Measurements from ENCODE around the gene ASMT. TPM values are rescaled to one million over a fixed set of nuclear protein-coding genes. Genes with fewer than 3 reads are reported as not detected.

Gene ASMT
- total RNA-seq, 1 donor from 2014 or later, result not detected

DNA sequence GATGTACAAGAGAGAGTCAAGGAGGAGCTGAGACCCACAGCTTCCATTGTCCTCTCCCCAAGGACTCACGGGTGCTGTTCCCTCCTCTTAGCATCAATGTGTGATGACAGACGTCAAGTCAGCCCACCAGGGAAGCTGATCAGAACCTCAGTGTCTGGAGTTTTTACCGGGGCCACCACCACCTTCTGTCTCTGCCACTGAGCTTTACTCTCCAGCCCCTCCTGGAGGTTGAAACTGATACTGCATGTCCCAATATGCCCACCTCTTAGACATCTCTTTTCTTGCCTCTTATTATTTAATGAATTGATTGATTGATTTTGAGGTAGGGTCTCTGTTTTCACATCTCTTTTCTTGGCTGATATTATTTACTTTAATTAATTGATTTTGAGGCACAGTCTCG lies 33.7 kb upstream of the ASMT start:
- peak; percentile 77 for DNase-seq
- Mint-ChIP-seq H3K36me3 (ENCODE audit: unreplicated experiment) (no peaks in the 10 kb centered on the region), H3K27ac (ENCODE audit: unreplicated experiment) (no peak overlapping the region), H3K4me1 (ENCODE audit: low read depth, unreplicated experiment) (no peaks in the 10 kb centered on the region), H3K27me3 (ENCODE audit: unreplicated experiment) (peaks cover 2% of the 10 kb centered on the region), H3K9me3 (ENCODE audit: unreplicated experiment) (peaks cover 1% of the 10 kb centered on the region), H3K4me3 (ENCODE audit: unreplicated experiment) (no peak overlapping the region)
- TF ChIP-seq, protein P1, sequence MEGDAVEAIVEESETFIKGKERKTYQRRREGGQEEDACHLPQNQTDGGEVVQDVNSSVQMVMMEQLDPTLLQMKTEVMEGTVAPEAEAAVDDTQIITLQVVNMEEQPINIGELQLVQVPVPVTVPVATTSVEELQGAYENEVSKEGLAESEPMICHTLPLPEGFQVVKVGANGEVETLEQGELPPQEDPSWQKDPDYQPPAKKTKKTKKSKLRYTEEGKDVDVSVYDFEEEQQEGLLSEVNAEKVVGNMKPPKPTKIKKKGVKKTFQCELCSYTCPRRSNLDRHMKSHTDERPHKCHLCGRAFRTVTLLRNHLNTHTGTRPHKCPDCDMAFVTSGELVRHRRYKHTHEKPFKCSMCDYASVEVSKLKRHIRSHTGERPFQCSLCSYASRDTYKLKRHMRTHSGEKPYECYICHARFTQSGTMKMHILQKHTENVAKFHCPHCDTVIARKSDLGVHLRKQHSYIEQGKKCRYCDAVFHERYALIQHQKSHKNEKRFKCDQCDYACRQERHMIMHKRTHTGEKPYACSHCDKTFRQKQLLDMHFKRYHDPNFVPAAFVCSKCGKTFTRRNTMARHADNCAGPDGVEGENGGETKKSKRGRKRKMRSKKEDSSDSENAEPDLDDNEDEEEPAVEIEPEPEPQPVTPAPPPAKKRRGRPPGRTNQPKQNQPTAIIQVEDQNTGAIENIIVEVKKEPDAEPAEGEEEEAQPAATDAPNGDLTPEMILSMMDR (IDR thresholded peaks at IDR 0.05; ENCODE audit: partially characterized antibody, unreplicated experiment), result peak; percentile 90

DNA sequence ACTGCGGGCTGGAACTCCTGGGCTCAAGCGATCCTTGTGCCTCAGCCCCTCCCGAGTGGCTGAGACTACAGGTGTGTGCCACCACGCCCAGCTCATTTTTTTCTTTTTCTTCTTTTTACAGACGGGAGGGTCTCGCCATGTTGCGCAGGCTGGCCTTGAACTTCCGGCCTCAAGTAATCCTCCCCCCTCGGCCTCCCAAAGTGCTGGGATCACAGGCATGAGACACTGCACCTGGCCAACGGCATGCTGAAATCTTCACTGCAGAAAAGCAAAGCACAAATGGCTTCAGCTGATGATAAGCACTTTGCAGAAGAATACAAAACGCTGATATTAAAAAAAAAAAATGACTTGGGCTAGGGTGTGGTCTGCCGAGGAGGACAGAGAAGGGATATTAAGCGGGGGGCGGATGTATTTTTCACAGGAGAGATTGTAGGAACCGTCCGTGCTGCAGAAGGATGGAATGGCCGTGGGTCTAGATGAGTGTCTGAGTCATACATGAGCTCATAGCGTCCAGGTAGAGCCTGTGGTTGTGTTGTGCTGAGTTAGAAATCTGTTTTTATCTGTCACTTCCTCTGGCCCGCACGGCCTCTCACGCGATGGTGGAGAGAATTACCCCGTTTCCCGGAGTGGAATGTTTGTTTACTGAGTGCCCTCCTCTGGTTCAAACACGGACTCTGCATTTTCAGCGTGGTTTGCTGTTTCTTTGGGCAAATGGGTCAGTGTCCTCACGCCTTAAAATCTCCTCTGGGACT lies 32.0 kb upstream of the ASMT start:
- Mint-ChIP-seq H3K36me3 (ENCODE audit: unreplicated experiment) (no peaks in the 10 kb centered on the region), H3K4me3 (ENCODE audit: unreplicated experiment) (no peak overlapping the region), H3K9me3 (ENCODE audit: unreplicated experiment) (peaks cover 1% of the 10 kb centered on the region), H3K4me1 (ENCODE audit: low read depth, unreplicated experiment) (no peaks in the 10 kb centered on the region), H3K27me3 (ENCODE audit: unreplicated experiment) (peaks cover 2% of the 10 kb centered on the region), H3K27ac (ENCODE audit: unreplicated experiment) (no peak overlapping the region)
- no peak for DNase-seq
- TF ChIP-seq, protein P1 (IDR thresholded peaks at IDR 0.05; ENCODE audit: partially characterized antibody, unreplicated experiment), result no peak

DNA sequence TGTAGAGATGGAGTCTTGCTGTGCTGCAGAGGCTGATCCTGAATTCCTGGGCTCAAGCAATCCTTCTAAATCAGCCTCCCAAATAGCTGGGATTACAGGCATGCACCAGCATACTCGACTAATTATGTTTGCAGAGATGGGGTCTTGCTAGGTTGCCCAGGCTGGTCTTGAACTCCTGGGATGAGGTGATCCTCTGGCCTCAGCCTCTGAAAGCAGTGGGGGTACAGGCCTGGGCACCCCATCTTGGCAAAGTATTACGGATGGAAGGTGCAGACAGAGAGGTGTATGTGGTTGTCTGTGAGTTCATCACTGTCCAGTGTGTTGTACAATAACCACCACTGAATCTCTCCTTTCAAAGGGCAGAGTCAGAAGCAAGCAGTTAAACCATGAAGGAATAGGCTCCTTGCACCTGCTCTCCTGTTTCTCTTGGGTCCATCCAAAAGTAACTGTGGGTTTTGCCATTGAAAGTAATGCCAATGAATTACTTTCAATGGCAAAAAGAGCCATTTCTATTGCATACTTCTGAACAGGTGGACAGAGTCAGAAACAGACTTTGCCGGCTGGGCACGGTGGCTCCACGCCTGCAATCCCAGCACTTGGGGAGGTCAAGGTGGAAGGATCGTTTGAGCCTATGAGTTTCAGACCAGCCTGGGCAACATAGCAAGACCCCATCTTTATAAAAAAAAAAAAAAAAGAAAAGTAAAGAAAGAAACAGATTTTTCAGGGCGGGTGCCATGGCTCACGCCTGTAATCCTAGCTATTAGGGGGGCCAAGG lies 30.4 kb upstream of the ASMT start:
- H3K27ac Mint-ChIP-seq (ENCODE audit: unreplicated experiment), result no peak overlapping the region
- H3K9me3 Mint-ChIP-seq (ENCODE audit: unreplicated experiment), result peaks cover 1% of the 10 kb centered on the region
- no peak for DNase-seq
- peaks cover 2% of the 10 kb centered on the region for H3K27me3 Mint-ChIP-seq (ENCODE audit: unreplicated experiment)
- no peaks in the 10 kb centered on the region for H3K4me1 Mint-ChIP-seq (ENCODE audit: low read depth, unreplicated experiment)
- H3K4me3 Mint-ChIP-seq (ENCODE audit: unreplicated experiment), result no peak overlapping the region
- no peaks in the 10 kb centered on the region for H3K36me3 Mint-ChIP-seq (ENCODE audit: unreplicated experiment)
- TF ChIP-seq, protein P1 (IDR thresholded peaks at IDR 0.05; ENCODE audit: partially characterized antibody, unreplicated experiment), result no peak

DNA sequence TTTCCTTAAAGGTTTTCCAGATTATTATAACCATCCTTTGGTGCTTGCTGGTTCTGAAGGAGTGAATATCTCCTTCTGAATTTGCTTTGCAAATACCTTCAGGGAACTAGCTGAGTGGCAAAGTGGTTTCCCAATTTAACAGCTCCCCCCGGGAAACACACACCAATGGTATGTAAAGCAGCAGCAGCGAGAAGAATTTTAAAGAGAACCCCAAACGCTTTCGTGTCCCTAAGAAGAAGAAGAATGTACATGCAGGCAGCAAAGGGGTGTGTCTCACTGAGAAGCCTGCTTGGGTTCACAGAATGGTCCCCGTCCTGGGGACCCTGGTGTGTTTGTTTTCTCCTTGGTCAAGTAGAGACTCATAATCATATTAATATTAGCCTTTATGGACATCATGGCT lies 27.7 kb upstream of the ASMT start:
- Mint-ChIP-seq H3K4me3 (ENCODE audit: unreplicated experiment) (no peak overlapping the region), H3K27me3 (ENCODE audit: unreplicated experiment) (peaks cover 2% of the 10 kb centered on the region), H3K9me3 (ENCODE audit: unreplicated experiment) (no peaks in the 10 kb centered on the region), H3K36me3 (ENCODE audit: unreplicated experiment) (no peaks in the 10 kb centered on the region), H3K27ac (ENCODE audit: unreplicated experiment) (no peak overlapping the region), H3K4me1 (ENCODE audit: low read depth, unreplicated experiment) (no peaks in the 10 kb centered on the region)
- TF ChIP-seq, protein P1 (IDR thresholded peaks at IDR 0.05; ENCODE audit: partially characterized antibody, unreplicated experiment), result no peak
- DNase-seq, result no peak
